Measurements from ENCODE around the gene LHX1. TPM values are rescaled to one million over a fixed set of nuclear protein-coding genes. Genes with fewer than 3 reads are reported as not detected.

LHX1 gene
- total and polyA plus RNA-seq, 9 of the 15 experiments (the other 6 are each of a cell fraction or from before 2014, with no cell fraction given), result 0.05 to 0.64 (median 0.07) TPM; not detected in 6

DNA sequence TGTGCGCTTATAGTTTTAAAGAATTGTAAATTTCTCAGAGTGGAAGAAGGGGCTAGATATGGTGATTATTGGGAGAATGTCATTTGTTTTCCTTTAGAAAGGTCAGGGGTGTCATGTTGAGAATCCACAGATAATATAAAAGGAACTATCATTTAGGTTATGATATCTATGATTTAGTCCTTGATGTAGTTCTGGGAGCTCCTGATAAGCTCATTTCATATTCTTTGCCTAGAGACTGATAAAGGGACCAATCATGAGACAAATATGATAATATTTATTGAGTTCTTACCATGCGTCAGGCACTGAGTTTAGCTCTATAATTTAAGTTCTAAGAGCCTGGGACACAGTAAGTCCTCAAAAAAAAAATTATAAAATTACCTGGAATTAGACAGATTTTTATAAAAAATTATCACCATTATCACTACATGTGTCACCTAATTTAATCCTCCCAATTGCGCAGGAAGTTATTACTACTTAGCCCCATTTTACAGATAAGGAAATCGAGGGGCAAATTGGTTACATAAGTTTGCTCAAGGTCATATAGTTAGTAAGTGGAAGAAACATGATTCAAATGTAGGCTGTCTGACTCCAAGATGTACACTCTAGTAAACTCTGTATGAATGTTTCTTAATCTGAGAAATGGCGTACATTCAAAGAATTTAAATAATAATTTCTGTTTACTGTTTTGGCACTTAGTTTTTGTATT is 14.0 kb downstream of the LHX1 start (continued):
- TF ChIP-seq, protein P1, sequence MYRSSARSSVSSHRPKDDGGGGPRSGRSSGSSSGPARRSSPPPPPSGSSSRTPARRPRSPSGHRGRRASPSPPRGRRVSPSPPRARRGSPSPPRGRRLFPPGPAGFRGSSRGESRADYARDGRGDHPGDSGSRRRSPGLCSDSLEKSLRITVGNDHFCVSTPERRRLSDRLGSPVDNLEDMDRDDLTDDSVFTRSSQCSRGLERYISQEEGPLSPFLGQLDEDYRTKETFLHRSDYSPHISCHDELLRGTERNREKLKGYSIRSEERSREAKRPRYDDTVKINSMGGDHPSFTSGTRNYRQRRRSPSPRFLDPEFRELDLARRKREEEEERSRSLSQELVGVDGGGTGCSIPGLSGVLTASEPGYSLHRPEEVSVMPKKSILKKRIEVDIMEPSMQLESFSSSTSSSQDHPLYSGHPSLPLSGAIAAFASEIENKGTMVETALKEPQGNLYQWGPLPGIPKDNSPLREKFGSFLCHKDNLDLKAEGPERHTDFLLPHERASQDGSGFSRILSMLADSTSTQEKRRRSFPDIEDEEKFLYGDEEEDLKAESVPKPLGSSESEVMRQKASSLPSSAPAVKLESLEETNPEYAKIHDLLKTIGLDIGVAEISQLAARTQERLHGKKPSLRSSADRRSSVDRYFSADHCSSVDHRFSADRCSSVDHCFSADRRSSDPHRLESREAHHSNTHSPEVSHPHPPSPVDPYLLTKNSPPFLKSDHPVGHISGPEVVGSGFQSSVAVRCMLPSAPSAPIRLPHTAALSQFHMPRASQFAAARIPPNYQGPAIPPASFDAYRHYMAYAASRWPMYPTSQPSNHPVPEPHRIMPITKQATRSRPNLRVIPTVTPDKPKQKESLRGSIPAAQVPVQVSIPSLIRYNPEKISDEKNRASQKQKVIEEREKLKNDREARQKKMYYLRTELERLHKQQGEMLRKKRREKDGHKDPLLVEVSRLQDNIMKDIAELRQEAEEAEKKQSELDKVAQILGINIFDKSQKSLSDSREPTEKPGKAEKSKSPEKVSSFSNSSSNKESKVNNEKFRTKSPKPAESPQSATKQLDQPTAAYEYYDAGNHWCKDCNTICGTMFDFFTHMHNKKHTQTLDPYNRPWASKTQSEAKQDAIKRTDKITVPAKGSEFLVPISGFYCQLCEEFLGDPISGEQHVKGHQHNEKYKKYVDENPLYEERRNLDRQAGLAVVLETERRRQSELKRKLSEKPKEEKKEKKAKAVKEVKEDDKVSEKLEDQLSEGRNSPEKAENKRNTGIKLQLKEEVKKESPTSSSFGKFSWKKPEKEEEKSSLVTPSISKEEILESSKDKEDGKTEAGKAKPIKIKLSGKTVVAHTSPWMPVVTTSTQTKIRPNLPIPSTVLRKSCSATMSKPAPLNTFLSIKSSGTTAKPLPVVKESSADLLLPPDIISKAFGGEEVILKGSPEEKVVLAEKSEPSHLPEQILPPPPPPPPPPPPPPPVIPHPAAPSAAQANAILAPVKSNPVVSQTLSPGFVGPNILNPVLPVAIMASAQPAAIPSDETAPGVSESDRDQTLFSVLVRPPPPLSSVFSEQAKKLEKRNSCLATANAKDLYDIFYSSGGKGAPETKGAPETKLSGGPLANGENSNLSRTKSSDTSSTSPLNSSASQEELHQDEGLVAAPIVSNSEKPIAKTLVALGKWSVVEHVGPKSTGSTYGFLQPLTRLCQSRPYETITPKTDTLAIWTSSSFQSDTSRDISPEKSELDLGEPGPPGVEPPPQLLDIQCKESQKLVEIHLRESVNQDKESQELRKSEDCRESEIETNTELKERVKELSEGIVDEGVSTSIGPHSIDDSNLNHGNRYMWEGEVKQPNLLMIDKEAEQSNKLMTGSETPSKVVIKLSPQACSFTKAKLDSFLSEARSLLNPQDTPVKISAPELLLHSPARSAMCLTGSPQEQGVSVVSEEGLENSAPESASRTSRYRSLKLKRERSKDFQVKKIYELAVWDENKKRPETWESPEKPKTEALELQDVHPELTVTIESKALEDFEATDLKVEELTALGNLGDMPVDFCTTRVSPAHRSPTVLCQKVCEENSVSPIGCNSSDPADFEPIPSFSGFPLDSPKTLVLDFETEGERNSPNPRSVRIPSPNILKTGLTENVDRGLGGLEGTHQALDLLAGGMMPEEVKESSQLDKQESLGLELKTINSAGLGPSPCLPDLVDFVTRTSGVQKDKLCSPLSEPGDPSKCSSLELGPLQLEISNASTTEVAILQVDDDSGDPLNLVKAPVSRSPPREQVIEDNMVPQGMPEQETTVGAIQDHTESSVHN (IDR thresholded peaks at IDR 0.05; ENCODE audit: borderline replicate concordance in 1 of 2, low read depth in 1 of 2), result no peak
- TF ChIP-seq RBFOX2 (IDR thresholded peaks at IDR 0.05; ENCODE audit: low read depth, low read length) (peak; percentile 47), ZNF551 (CRISPR knock-in tag; IDR thresholded peaks at IDR 0.05) (no peak), FOXK2 (conservative IDR thresholded peaks at IDR 0.05 in 1 of 2, IDR thresholded peaks at IDR 0.05 in 1 of 2; ENCODE audit: low read depth in 2 of 2) (no peak)
